ENCODE results near the gene TXK.
A peak's percentile ranks its signal among the peaks of the same experiment; 100 is the strongest.

DNA sequence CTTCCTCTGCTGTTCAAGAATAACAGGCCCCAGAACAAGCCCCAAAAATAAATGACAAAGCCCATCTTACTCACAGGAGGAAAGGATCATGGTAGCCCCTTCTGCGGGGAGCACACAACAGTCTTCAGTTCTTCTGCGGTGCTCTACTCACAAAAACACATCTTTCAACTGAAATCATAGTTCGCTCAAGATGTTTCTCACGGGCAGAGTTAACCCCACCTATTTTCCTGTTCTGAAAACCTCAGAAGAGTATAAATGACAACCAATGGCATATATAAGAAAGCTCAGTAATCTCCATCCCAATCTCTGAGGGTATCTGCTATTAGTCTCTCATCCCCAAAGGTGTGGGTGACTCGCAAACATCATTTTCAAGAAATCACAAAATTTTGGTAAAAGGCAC, at the start of gene TXK:
- TF ChIP-seq POLR2A (IDR thresholded peaks at IDR 0.05): peak in 1 of 4 donors; percentile 42
- no peak for TF ChIP-seq CTCF (IDR thresholded peaks at IDR 0.05)
